Nephron (organoid): Measurements from ENCODE around the gene SLC9A3.

Experiments used
- H3K27ac Mint-ChIP-seq, 3 experiments: 2 replicates each; pipeline ENCODE4 v1.8.0; 2020; ENCODE audit warnings: mixed read lengths in 3 of 3, mild to moderate bottlenecking in 2 of 3, moderate library complexity in 1 of 3
- H3K27me3 Mint-ChIP-seq: 2 replicates; pipeline ENCODE4 v1.8.0; 2021; ENCODE audit warnings: low read depth, mild to moderate bottlenecking, moderate library complexity, mixed read lengths
- H3K36me3 Mint-ChIP-seq: 2 replicates; pipeline ENCODE4 v1.8.0; 2020; ENCODE audit warnings: low read depth, mixed read lengths
- H3K4me1 Mint-ChIP-seq: 2 replicates; pipeline ENCODE4 v1.8.0; 2020; ENCODE audit warnings: mixed read lengths
- H3K4me3 Mint-ChIP-seq, 3 experiments: 2 replicates each; pipeline ENCODE4 v1.8.0; 2020; ENCODE audit warnings: mild to moderate bottlenecking in 3 of 3, mixed read lengths in 3 of 3, moderate library complexity in 2 of 3
- H3K9me3 Mint-ChIP-seq: 2 replicates; pipeline ENCODE4 v1.8.0; 2020; ENCODE audit warnings: mixed read lengths
- TF ChIP-seq, protein P1 (sequence below), 3 experiments: fragments of 200-600 bp; sonication (generic); IDR thresholded peaks; one replicate each; pipeline ENCODE4 v1.5.0; 2021; ENCODE audit warnings: antibody characterized with exemption in 3 of 3; ENCODE audit not compliant: unreplicated experiment in 3 of 3

SLC9A3 gene

GRCh38 chr5:501831-502184, 22.4 kb downstream of the SLC9A3 start:
- peak overlapping the region in 1 of 3 experiments; percentile 80 for H3K27ac Mint-ChIP-seq
- no peak overlapping the region for H3K4me3 Mint-ChIP-seq
- no peaks in the 10 kb centered on the region for H3K36me3 Mint-ChIP-seq
- TF ChIP-seq, protein P1, sequence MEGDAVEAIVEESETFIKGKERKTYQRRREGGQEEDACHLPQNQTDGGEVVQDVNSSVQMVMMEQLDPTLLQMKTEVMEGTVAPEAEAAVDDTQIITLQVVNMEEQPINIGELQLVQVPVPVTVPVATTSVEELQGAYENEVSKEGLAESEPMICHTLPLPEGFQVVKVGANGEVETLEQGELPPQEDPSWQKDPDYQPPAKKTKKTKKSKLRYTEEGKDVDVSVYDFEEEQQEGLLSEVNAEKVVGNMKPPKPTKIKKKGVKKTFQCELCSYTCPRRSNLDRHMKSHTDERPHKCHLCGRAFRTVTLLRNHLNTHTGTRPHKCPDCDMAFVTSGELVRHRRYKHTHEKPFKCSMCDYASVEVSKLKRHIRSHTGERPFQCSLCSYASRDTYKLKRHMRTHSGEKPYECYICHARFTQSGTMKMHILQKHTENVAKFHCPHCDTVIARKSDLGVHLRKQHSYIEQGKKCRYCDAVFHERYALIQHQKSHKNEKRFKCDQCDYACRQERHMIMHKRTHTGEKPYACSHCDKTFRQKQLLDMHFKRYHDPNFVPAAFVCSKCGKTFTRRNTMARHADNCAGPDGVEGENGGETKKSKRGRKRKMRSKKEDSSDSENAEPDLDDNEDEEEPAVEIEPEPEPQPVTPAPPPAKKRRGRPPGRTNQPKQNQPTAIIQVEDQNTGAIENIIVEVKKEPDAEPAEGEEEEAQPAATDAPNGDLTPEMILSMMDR (IDR thresholded peaks at IDR 0.05; ENCODE audit: unreplicated experiment in 3 of 3): no peak
- H3K27me3 Mint-ChIP-seq: peaks cover 75% of the 10 kb centered on the region
- no peaks in the 10 kb centered on the region for H3K9me3 Mint-ChIP-seq
- no peaks in the 10 kb centered on the region for H3K4me1 Mint-ChIP-seq

DNA sequence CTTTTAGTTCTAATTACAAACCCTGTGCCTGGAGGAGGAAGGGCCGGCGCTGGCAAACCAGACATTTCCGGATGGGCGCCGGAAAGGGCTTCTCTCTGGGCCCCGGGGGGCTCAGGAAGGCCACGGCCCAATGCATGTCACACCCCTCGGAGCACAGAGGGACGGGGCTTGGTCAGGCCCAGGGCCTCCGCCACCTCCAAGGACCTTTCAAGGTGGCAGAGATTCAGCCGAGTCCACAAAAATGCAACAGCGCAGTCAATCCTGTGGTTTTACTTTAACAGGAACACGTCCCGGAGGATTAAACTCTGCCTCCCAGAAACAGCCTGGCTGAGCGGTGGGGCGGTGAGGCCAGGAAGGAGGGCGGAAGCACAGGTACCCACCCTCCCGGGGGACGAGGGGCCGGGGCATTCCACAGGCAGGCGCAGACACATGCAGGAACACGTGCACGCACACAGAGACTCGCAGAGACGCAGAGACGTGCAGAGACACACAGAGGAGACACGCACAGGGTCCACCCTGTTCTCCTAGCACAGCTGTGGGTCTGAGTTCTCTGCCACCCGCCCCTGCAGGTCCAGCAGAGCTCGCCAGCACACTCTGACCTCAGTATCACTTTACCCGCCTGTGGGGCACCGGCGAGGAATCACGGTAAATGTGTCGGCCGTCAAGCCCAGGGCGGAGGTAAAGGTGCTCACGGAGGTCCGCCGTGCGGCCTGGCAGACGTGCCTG, 23.0 kb downstream of the SLC9A3 start:
- Mint-ChIP-seq H3K4me1 (peaks cover 4% of the 10 kb centered on the region), H3K4me3 (peak overlapping the region in 2 of 3 experiments; percentile 26 to 53), H3K36me3 (no peaks in the 10 kb centered on the region), H3K9me3 (no peaks in the 10 kb centered on the region), H3K27me3 (peaks cover 75% of the 10 kb centered on the region), H3K27ac (peak overlapping the region; percentile 27 to 94 (median 62))
- TF ChIP-seq, protein P1 (IDR thresholded peaks at IDR 0.05; ENCODE audit: unreplicated experiment in 3 of 3): no peak

GRCh38 chr5:500491-500890, 23.8 kb downstream of the SLC9A3 start:
- Mint-ChIP-seq H3K36me3 (no peaks in the 10 kb centered on the region), H3K4me3 (peak overlapping the region in 1 of 3 experiments; percentile 9), H3K27ac (peak overlapping the region in 1 of 3 experiments; percentile 94), H3K4me1 (peaks cover 9% of the 10 kb centered on the region), H3K9me3 (no peaks in the 10 kb centered on the region), H3K27me3 (peaks cover 77% of the 10 kb centered on the region)
- TF ChIP-seq, protein P1 (IDR thresholded peaks at IDR 0.05; ENCODE audit: unreplicated experiment in 3 of 3): no peak

GRCh38 chr5:499233-500209, 24.7 kb downstream of the SLC9A3 start:
- peaks cover 84% of the 10 kb centered on the region for H3K27me3 Mint-ChIP-seq
- no peak overlapping the region for H3K27ac Mint-ChIP-seq
- H3K4me1 Mint-ChIP-seq: peaks cover 9% of the 10 kb centered on the region

DNA sequence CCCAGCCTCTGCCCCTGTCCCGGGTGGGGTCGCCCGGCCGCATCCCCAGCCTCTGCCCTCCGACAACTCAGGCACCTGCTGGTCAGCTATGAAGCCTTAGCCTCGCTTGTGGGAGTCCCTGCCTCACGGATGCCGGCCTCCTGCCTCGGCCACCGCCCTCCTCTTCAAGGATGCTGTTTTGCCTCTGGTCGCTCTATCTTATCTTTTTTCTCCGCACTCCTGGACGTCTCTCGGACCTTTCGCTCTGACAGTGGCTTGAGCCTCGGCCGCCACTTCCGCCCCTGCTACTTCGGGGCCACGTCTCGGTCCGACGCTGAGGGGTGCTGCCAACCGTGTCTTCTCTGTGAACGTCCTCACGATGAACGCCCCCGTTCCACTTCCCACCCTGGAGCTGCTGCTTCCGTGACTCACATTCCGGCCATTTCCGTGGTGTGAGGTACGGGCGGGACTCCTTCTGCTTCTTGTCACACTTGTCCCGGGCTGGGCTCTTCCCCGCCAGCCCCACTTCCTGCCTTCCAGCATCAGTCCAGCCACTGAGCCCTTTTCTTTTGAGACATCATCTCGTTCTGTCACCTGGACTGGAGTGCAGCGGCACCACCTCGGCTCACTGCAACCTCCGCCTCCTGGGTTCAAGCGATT, 26.3 kb downstream of the SLC9A3 start:
- peaks cover 9% of the 10 kb centered on the region for H3K4me1 Mint-ChIP-seq
- H3K27ac Mint-ChIP-seq: no peak overlapping the region
- peaks cover 86% of the 10 kb centered on the region for H3K27me3 Mint-ChIP-seq
- TF ChIP-seq, protein P1 (IDR thresholded peaks at IDR 0.05; ENCODE audit: unreplicated experiment in 3 of 3): no peak
- no peaks in the 10 kb centered on the region for H3K9me3 Mint-ChIP-seq
- H3K36me3 Mint-ChIP-seq: no peaks in the 10 kb centered on the region
- peak overlapping the region in 1 of 3 experiments; percentile 24 for H3K4me3 Mint-ChIP-seq

More at GRCh38 chr5:499233-500209, 24.7 kb downstream of the SLC9A3 start:
- TF ChIP-seq, protein P1 (IDR thresholded peaks at IDR 0.05; ENCODE audit: unreplicated experiment in 3 of 3): no peak
- H3K9me3 Mint-ChIP-seq: no peaks in the 10 kb centered on the region
- H3K36me3 Mint-ChIP-seq: no peaks in the 10 kb centered on the region
- H3K4me3 Mint-ChIP-seq: no peak overlapping the region
